Measurements from ENCODE around the gene PKD1L1. TPM values are rescaled to one million over a fixed set of nuclear protein-coding genes. Genes with fewer than 3 reads are reported as not detected.
A peak's percentile ranks its signal among the peaks of the same experiment; 100 is the strongest.
"Not testable (repeated sequence)": the region's sequence is repeated elsewhere in the genome, so short reads cannot be mapped to it uniquely, and the experiment has no call there.

The PKD1L1 gene
- total RNA-seq, 2 experiments from 2014 or later: 0.02 to 0.05 TPM

- intact Hi-C loops (cut with micrococcal nuclease): loop anchor here (10.0 kb wide), 1 partner anchor 352 kb away; no protein-coding TSS in a partner anchor
- H3K4me1 Mint-ChIP-seq (ENCODE audit: low read depth); H3K4me3 Mint-ChIP-seq; H3K9me3 Mint-ChIP-seq; H3K27me3 Mint-ChIP-seq (ENCODE audit: low read depth); H3K36me3 Mint-ChIP-seq (ENCODE audit: low read depth); DNase-seq; H3K27ac Mint-ChIP-seq: not testable (repeated sequence)
- CTCF ChIA-PET: interaction anchor here (2.8 to 3.3 kb wide), 2 partner anchors 167 to 212 kb away, joined by 15 to 45 read pairs; no protein-coding TSS in a partner anchor
These were observed 5.6 kb downstream of the PKD1L1 start for GRCh38 chr7:47942651-47943050.

GRCh38 chr7:47942132-47942531 is 6.1 kb downstream of the PKD1L1 start:
- no peak overlapping the region for H3K4me3 Mint-ChIP-seq
- CTCF ChIA-PET: no interaction called here
- intact Hi-C loops (cut with micrococcal nuclease): loop anchor here (10.0 kb wide), 1 partner anchor 353 kb away; no protein-coding TSS in a partner anchor
- no peaks in the 10 kb centered on the region for H3K9me3 Mint-ChIP-seq
- H3K27me3 Mint-ChIP-seq (ENCODE audit: low read depth): no peaks in the 10 kb centered on the region
- peaks cover 4% of the 10 kb centered on the region for H3K4me1 Mint-ChIP-seq (ENCODE audit: low read depth)
- no peak for DNase-seq
- no peaks in the 10 kb centered on the region for H3K36me3 Mint-ChIP-seq (ENCODE audit: low read depth)
- H3K27ac Mint-ChIP-seq: no peak overlapping the region

GRCh38 chr7:47941136-47941844 is 7.0 kb downstream of the PKD1L1 start:
- CTCF ChIA-PET: no interaction called here
- no peak for DNase-seq
- Mint-ChIP-seq H3K27ac (no peak overlapping the region), H3K4me3 (no peak overlapping the region), H3K36me3 (ENCODE audit: low read depth) (no peaks in the 10 kb centered on the region), H3K4me1 (ENCODE audit: low read depth) (peaks cover 4% of the 10 kb centered on the region), H3K27me3 (ENCODE audit: low read depth) (no peaks in the 10 kb centered on the region), H3K9me3 (no peaks in the 10 kb centered on the region)
- intact Hi-C loops (cut with micrococcal nuclease): loop anchor here (10.0 kb wide), 1 partner anchor 354 kb away; no protein-coding TSS in a partner anchor

- no peaks in the 10 kb centered on the region for H3K27me3 Mint-ChIP-seq (ENCODE audit: low read depth)
- no peaks in the 10 kb centered on the region for H3K36me3 Mint-ChIP-seq (ENCODE audit: low read depth)
- intact Hi-C loops (cut with micrococcal nuclease): loop anchor here (10.0 kb wide), 1 partner anchor 354 kb away; no protein-coding TSS in a partner anchor
- H3K4me1 Mint-ChIP-seq (ENCODE audit: low read depth): peaks cover 4% of the 10 kb centered on the region
- H3K27ac Mint-ChIP-seq: no peak overlapping the region
- no peak for DNase-seq
- CTCF ChIA-PET: no interaction called here
- no peak overlapping the region for H3K4me3 Mint-ChIP-seq
- no peaks in the 10 kb centered on the region for H3K9me3 Mint-ChIP-seq
These were observed 7.9 kb downstream of the PKD1L1 start for GRCh38 chr7:47940088-47941013.

- H3K36me3 Mint-ChIP-seq (ENCODE audit: low read depth): no peaks in the 10 kb centered on the region
- H3K9me3 Mint-ChIP-seq: no peaks in the 10 kb centered on the region
- H3K27ac Mint-ChIP-seq: no peak overlapping the region
- CTCF ChIA-PET: interaction anchor here (1.5 kb wide), 1 partner anchor 215 kb away, joined by 5 read pairs; no protein-coding TSS in a partner anchor
- intact Hi-C loops (cut with micrococcal nuclease): loop anchor here (10.0 kb wide), 2 partner anchors 355 to 675 kb away; no protein-coding TSS in a partner anchor
- H3K4me3 Mint-ChIP-seq: no peak overlapping the region
- no peaks in the 10 kb centered on the region for H3K27me3 Mint-ChIP-seq (ENCODE audit: low read depth)
- H3K4me1 Mint-ChIP-seq (ENCODE audit: low read depth): peaks cover 4% of the 10 kb centered on the region
- DNase-seq: no peak
These were observed 8.7 kb downstream of the PKD1L1 start for GRCh38 chr7:47939425-47940036.

- no peak overlapping the region for H3K27ac Mint-ChIP-seq
- intact Hi-C loops (cut with micrococcal nuclease): loop anchor here (10.0 kb wide), 1 partner anchor 674 kb away; no protein-coding TSS in a partner anchor
- H3K9me3 Mint-ChIP-seq: no peaks in the 10 kb centered on the region
These were observed 9.6 kb downstream of the PKD1L1 start for GRCh38 chr7:47938574-47939165.

GRCh38 chr7:47937711-47938573 is 10.3 kb downstream of the PKD1L1 start:
- Mint-ChIP-seq H3K4me1 (ENCODE audit: low read depth) (peaks cover 4% of the 10 kb centered on the region), H3K36me3 (ENCODE audit: low read depth) (no peaks in the 10 kb centered on the region), H3K4me3 (no peak overlapping the region), H3K9me3 (no peaks in the 10 kb centered on the region), H3K27ac (no peak overlapping the region), H3K27me3 (ENCODE audit: low read depth) (no peaks in the 10 kb centered on the region)
- CTCF ChIA-PET: interaction anchor here (1.5 kb wide), 1 partner anchor 217 kb away, joined by 5 read pairs; no protein-coding TSS in a partner anchor
- DNase-seq: no peak
- intact Hi-C loops (cut with micrococcal nuclease): loop anchor here (10.0 kb wide), 1 partner anchor 673 kb away; no protein-coding TSS in a partner anchor

More at GRCh38 chr7:47938574-47939165, 9.6 kb downstream of the PKD1L1 start:
- Mint-ChIP-seq H3K27me3 (ENCODE audit: low read depth) (no peaks in the 10 kb centered on the region), H3K4me3 (no peak overlapping the region), H3K4me1 (ENCODE audit: low read depth) (peaks cover 4% of the 10 kb centered on the region), H3K36me3 (ENCODE audit: low read depth) (no peaks in the 10 kb centered on the region)
- CTCF ChIA-PET: interaction anchor here (1.5 kb wide), 1 partner anchor 216 kb away, joined by 5 read pairs; no protein-coding TSS in a partner anchor
- no peak for DNase-seq

GRCh38 chr7:47937065-47937687 is 11.1 kb downstream of the PKD1L1 start:
- Mint-ChIP-seq H3K4me3 (no peak overlapping the region), H3K27me3 (ENCODE audit: low read depth) (no peaks in the 10 kb centered on the region), H3K27ac (no peak overlapping the region), H3K9me3 (no peaks in the 10 kb centered on the region), H3K36me3 (ENCODE audit: low read depth) (no peaks in the 10 kb centered on the region), H3K4me1 (ENCODE audit: low read depth) (peaks cover 4% of the 10 kb centered on the region)
- CTCF ChIA-PET: interaction anchor here (0.6 kb wide), 1 partner anchor 30 kb away, joined by 3 read pairs; no protein-coding TSS in a partner anchor
- intact Hi-C loops (cut with micrococcal nuclease): loop anchor here (10.0 kb wide), 1 partner anchor 672 kb away; no protein-coding TSS in a partner anchor
- peak; percentile 34 for DNase-seq

- Mint-ChIP-seq H3K4me1 (ENCODE audit: low read depth) (peaks cover 4% of the 10 kb centered on the region), H3K27ac (no peak overlapping the region), H3K9me3 (no peaks in the 10 kb centered on the region), H3K27me3 (ENCODE audit: low read depth) (no peaks in the 10 kb centered on the region), H3K36me3 (ENCODE audit: low read depth) (no peaks in the 10 kb centered on the region), H3K4me3 (no peak overlapping the region)
- CTCF ChIA-PET: no interaction called here
- intact Hi-C loops (cut with micrococcal nuclease): loop anchor here (10.0 kb wide), 1 partner anchor 672 kb away; no protein-coding TSS in a partner anchor
- no peak for DNase-seq
These were observed 11.9 kb downstream of the PKD1L1 start for GRCh38 chr7:47936323-47936722.

GRCh38 chr7:47935336-47935735 is 12.9 kb downstream of the PKD1L1 start:
- no peak overlapping the region for H3K27ac Mint-ChIP-seq
- intact Hi-C loops (cut with micrococcal nuclease): loop anchor here (10.0 kb wide), 1 partner anchor 671 kb away; no protein-coding TSS in a partner anchor
- CTCF ChIA-PET: no interaction called here

More at GRCh38 chr7:47935336-47935735, 12.9 kb downstream of the PKD1L1 start:
- no peaks in the 10 kb centered on the region for H3K9me3 Mint-ChIP-seq
- H3K36me3 Mint-ChIP-seq (ENCODE audit: low read depth): no peaks in the 10 kb centered on the region
- no peak for DNase-seq
- peaks cover 4% of the 10 kb centered on the region for H3K4me1 Mint-ChIP-seq (ENCODE audit: low read depth)
- H3K4me3 Mint-ChIP-seq: no peak overlapping the region
- H3K27me3 Mint-ChIP-seq (ENCODE audit: low read depth): no peaks in the 10 kb centered on the region
